HG03039 (cell line): ENCODE results near the gene KLRG1.

Experiments used
- ATAC-seq: cut with Tn5 transposase; IDR thresholded peaks from one replicate; pipeline ENCODE4 v1.9.1; 2021; ENCODE audit warnings: mild to moderate bottlenecking, moderate library complexity; ENCODE audit not compliant: unreplicated experiment

Gene KLRG1

DNA sequence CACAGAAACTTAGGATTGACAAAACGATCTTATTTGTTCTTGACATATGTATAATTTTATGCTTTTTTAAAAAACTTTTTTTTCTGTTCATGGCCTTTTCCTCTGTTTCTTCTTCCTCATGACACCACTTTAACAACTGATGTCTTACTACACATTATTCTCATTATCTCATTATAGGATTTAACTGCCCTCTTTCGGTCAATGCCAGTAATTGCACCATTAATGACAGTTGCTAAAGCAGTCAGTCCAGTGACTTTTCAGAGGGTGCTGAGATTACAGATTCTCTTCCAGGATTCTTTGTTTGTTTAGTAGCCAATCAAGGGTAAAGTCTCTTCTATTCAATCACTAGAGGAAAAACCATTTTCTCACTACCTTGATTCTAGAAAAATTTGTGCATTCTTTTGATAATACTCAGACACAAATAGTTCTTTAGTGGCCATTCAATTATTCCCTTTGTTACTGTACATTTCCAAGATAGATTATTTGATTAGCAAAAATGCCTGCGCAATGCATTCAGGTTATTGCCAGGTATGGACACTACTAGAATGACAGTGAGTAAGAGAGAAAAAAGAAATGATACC is 50.1 kb downstream of the KLRG1 start:
- no peak for ATAC-seq

DNA sequence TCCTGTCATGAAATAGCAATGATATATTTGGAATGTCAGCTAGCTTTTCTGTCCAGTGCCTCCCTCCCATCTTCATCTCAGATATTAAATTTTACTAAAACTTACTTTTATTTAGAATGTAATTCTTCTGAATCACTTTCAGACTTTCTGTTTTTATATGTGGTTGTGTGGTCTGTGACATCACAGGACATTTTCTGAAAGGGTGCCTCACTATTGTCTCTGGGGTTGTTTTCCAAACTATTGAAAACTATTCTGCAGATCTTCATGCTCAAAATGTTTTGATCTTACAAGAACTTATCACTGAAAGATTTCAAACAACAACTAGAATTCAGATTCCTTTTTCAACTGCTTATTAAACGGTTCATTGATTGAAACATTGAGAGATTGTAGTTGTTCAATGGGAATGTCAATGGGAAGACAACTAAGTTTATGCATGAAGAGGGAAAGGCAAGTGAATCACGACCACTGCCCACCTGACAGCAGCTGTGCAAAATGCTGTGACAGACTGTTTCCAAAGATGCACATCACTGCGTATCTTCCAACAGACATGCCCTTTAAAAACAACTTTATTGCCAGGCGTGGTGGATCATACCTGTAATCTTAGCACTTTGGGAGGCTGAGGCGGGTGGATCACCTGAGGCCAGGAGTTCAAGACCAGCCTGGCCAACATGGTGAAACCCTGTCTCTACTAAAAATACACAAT is 51.3 kb downstream of the KLRG1 start:
- ATAC-seq = no peak

DNA sequence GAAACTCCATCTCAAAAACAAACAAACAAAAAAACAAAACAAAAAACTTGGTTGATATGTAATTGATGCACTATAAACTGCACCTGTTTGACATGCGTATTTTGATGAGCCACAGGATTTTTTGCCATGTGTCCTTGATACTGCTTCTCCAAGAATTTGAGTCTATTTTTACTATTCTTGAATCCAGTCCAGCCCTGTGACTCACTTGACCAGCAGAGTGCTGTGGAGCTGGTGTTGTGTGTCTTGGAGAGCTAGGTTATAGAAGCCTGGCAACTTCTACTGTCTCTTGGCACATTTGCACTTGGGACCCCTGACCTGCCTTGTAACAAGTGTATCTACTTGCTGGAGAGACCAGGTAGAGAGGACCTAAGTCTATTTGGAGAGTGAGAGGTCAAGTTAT is 52.0 kb downstream of the KLRG1 start:
- no peak for ATAC-seq

GRCh38 chr12:9043766-9044165 is 54.4 kb downstream of the KLRG1 start:
- ATAC-seq = no peak

DNA sequence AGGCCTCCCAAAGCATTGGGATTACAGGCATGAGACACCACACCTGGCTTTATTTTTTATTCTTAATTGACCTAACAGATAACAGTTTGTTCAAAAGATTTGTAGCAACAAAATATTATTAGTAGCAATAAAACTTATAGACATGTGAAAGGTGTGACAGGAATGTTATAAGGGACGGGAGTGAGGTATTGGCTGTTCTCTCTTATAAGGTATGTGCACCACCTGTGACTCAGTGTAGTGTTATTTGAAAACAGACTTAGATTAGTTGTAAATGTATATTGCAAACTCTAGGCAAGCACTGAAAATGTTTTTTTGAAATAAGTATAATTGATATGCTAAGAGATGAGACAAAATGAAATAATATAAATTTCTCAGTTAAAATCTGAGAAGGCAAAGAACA is 57.8 kb downstream of the KLRG1 start:
- no peak for ATAC-seq

GRCh38 chr12:9048930-9049329 is 59.6 kb downstream of the KLRG1 start:
- no peak for ATAC-seq

DNA sequence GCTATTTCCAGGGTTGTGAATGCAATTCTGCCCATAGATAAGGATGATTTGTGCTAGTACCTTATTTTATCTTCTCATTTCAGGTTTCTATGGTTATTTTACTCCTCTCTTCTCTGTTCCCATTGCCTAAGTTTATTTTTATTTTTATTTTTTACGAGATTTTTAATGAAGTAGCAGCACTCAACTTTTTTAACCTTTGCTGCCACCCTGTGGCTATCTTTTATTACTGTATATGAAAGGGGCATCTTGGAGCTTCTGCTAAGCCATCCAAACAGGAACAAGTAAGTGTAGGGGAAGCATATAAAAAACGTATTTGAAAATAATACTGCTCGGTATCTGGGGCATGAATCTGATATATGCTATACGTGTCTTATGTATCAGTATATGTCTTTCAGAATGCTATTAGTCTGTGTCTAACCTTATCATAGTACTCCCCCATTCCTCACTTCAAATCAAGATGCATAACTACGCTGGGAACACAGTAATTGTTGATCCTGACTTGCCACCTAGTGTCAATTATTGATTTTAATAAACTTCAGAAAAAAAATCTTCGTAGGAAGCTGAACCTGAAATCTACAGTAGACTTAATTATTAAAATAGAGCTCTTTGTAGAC is 60.3 kb downstream of the KLRG1 start:
- no peak for ATAC-seq

GRCh38 chr12:9050521-9051157 is 61.3 kb downstream of the KLRG1 start:
- no peak for ATAC-seq

- no peak for ATAC-seq
Measured at GRCh38 chr12:9051158-9051550, 61.8 kb downstream of the KLRG1 start.

- ATAC-seq = no peak
Measured at GRCh38 chr12:9052610-9053009, 63.3 kb downstream of the KLRG1 start.
